ENCODE results near the gene GRM4.

The GRM4 gene

DNA sequence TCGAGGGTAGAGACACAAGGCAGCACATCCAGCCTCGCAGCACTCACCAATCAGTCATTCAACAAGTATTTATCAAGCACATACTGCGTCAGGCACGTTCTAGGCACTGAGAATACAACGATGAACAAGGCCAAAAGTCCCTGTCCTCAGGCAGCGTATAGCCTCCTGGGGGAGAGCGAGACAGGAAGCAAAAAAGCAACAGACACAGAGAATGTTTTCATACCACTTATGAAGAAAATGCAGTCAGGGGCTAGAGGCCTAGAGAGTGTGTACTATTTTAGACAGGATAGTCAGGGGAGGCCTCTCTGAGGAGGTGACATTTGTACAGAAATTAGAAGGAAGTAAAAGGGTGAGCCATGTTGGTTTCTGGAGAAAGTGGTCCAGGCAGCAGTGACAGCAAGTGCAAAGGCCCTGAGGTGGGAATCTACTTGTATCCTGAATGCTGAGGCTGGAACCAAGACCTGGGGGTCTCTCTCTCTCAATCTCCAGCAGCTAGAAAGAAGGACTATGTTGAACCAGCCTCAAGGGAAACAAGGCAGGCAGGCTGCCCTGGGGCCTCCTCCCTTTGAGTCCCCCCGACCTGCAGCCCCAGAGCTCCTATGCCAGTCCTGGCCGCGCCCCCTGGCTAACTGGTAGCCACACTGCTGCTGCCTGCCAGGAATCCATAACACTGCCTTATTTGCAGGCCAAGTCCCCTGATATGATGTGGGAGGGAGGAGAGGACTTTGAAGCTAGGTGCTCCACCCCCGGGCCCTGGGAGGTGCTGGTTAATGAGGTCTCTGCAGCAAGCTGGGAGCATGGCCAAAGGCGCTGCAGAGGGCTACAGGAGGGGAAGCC lies 151.2 kb downstream of the GRM4 start:
- no peak for DNase-seq (ENCODE audit: low read depth)

DNA sequence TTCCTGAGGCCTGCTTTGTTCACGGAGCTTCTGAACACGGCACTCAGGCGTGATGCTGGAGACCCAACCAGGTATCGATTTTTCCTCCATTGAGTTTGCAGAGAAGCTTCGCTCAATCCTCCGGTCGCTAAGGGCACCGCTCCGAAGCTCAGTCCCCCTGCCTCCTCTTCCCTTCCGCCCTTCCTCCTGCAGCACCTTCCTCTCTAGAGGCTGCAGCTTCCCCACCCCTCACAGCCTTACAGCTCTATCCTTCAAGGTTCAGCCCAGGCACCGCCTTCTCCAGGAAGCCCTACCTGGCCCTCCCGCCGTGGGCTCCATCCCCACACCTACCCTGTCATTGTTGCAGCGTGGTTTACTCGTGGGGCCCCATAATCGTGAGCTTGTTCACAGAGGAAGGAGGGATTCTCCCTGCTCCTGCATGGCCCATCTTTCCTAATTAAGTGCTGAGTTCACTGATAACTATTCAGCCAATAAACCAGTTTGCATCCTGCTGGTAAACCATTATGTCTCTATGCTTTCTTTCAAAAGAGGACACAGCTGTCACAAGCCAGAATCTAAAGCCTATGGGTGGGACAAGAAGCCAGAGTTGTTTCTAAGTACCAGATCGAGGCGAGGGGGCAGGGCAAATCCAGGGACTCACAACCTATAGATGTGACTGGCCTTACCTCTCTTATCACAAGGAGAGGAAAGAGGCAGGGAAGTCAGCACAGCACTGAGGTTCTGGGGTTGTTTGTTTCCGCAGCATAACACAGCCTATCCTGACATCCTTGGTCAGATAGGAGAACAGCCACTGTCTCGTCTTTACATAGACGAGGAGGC lies 152.0 kb downstream of the GRM4 start:
- no peak for DNase-seq (ENCODE audit: low read depth)

DNA sequence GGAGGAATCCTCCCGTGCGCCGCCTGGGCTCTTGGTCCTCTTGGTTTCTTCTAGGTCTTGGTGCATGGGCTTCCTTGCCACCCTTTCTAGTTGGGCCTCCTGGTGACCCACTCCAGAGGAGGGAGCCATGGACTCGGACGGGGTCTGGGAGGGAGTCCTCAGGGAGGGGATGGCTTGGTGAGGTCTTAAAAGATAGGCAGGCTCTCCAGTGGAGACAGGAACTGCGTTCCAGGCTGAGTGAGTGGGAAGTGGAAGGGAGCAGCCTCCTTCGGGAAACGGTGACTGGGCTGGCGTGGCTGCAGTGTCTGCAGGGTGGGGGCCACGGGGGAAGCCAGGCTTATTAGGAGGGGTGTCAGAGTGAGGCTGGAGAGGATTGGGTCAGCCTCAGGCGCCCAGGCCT lies 152.8 kb downstream of the GRM4 start:
- no peak for DNase-seq (ENCODE audit: low read depth)

DNA sequence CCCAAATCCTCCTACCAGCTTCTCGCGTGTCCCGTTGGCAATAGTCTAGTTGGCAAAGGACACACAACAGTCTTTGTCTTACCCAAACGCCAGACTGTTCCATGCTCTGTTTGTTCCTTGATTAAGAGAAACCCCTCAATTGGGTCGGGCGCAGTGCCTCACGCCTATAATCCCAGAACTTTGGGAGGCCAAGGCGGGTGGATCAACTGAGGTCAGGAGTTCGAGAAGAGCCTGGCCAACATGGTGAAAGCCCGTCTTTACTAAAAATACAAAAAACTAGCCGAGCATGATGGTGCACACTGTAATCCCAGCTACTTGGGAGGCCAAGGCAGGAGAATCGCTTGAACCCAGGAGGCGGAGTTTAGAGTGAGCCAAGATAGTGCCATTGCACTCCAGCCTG lies 153.7 kb downstream of the GRM4 start:
- no peak for DNase-seq (ENCODE audit: low read depth)

DNA sequence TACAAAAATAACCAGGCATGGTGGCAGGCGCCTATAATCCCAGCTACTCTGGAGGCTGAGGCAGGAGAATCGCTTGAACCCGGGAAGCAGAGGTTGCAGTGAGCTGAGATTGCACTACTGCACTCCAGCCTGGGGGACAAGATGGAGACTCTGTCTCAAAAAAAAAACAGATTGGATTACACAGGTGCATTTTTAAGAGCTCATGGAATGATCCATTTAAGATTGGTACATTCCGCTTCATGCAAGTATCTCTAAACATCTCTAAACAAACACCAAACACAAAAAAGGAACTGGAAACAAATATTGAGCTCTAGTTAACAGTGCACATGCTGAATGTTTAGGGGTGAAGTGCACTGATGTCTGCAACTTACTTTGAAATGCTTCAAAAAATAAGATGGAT lies 154.3 kb downstream of the GRM4 start:
- no peak for DNase-seq (ENCODE audit: low read depth)

DNA sequence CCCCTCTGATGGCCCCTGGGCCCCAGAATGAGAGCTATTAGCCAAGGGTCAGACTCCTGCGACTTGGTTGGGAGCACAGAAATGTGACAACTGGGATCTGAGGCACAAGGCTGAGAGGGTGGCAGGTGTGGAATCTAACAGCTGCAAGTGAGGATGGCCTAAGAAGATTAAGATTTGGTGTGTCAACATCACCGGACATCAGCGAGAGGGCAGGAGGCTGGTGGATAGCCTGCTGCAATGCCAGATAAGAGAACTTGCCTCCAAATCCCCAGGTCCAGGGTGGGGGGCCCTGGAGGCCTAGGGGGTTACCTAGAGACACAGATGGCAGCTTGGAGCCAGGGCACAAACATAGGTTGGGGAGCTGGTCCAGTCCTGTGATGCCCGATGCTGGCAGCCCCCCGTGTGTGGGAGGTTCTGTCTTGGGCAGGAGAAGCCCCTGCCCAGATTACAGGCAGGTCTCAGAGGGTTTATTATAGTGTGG lies 155.8 kb downstream of the GRM4 start:
- DNase-seq (ENCODE audit: low read depth): no peak

DNA sequence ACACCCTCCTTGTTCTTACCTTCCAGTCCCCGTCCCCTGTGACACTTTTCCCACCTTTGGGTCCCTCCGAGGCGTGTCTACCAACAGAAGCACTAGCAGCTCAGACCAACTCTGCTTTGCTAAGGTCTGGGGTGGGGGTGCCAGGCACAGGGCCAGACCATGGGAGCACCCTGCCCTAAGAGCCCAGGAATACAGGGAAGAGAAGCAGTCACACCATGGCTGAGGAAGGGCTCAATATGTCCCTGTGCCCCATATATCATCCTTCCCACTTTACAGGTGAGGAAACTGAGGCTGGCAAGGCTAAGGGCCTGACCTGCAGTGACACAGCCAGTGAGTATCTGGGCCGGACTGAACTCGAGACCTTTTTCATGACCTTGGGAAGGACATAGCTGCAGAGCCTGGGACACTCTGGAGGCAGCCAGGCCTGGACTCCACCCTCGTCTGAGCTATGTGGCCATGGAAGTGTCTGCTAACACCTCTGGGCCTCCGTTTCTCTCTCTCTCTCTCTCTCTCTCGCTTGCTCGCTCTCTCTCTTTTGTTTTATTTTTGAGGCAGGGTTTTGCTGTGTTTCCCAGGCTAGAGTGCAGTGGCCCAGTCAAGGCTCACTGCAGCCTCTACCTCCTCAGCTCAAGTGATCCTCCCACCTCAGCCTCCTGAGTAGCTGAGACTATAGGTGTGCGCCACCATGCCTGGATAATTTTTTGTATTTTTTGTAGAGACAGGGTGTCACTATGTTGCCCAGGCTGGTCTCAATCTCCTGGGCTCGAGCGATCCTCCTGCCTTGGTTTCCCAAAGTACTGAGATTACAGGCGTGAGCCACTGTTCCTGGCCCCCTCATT lies 156.7 kb downstream of the GRM4 start:
- no peak for DNase-seq (ENCODE audit: low read depth)

DNA sequence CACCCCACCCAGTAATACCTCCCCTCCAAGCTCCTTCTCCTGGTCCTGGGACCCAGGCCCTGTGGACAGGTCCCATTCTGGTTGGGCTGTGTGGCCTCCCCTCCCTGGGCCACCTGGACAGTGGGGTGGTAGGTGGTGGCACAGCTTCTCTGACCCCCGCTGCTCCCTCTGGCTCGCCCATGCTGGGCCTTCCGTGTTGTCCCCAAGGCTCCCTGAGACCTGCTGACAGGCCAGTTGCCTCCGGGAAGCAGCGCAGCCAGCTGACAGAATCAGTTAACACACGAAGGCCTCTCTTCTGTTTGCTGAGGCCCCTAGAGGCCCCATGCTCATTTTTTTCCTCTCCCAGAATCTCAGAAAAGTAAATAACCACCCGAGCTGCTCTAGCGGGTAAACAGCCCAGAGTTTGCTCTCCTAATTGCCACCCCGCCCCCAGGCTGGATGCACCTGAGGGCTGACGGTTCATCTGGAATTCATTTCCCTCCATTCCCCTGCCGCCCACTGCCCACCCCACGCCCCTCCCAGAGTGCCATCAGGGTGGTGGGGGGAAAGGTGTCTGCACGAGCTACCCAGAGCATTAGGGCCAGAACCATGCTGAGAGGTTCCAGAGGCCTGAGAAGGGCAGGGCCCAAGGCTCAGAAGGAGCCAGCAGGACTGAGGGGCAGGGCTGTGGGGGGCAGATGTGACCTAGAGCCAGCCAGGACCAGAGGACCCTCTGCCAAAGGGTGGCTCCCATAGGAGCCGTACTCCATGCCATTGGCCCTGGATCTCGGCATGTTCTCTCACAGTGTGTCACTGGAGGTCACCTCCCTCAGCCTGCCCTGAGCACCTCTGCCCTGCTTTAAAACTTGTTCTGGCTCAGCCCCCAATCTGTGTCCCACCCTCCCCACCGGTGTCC lies 157.5 kb downstream of the GRM4 start:
- DNase-seq (ENCODE audit: low read depth): no peak

DNA sequence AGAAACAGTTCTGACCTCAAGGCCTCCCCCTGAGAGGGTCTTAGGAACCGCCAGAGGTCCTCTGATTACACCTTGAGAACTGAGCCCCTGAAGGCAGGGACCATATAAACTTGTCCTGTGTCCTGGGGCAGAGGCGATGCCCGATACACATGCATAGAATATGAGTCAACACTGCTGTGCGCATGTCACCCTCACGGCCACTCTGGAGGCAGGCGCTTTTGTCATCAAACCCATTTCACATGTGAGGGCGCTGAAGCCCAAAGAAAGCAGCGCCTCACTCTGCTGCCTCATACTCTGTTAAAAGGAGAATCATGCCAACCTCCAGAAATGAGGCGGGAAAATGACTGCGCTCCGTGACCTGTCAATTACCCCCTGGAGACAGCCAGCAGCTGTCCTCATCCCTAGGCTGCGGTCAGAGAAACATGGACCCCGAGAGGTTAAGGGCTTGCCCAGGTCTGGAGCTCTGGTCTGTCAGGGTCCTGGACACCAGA lies 158.3 kb downstream of the GRM4 start:
- DNase-seq (ENCODE audit: low read depth): no peak

DNA sequence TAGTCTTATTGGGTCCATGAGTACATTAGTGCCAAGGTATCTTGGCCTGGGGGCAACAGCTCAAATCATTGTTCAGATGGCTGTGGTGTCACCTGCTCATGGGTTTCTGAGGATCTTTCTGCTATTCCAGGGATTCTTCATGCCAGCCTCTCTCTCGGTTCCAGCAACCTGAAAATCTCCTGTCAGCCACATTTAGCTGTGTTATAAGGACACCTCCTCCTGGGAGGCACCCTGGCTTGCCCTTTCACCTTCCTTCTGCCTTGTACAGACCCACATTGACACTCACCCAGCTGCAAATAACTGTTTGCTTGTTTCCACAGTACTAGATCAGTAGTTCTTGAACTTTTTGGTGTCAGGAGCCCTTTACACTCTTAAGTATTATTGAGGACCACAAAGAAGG lies 159.9 kb downstream of the GRM4 start:
- DNase-seq (ENCODE audit: low read depth): no peak

DNA sequence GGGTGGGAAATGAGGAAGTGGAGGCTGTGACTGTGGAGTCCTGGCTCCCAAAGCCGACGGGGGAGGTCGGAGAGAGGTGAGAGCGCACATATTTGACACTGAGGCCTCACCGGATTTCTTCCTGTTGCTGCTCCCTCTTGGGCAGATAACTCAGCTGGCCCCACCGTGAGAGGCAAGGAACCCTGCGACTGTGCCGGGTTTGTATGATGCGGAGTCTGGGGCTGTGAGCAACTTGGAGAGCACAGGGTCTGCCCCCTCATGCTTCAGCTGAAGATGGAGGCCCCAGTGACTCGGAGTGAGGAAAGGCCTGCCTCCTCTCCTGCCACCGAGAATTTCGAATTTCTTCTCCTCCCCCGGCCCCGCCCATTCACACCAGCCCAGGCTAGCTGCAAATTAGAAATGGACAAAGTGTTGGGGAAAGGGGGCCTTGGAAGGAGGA lies 160.6 kb downstream of the GRM4 start:
- DNase-seq (ENCODE audit: low read depth): no peak

DNA sequence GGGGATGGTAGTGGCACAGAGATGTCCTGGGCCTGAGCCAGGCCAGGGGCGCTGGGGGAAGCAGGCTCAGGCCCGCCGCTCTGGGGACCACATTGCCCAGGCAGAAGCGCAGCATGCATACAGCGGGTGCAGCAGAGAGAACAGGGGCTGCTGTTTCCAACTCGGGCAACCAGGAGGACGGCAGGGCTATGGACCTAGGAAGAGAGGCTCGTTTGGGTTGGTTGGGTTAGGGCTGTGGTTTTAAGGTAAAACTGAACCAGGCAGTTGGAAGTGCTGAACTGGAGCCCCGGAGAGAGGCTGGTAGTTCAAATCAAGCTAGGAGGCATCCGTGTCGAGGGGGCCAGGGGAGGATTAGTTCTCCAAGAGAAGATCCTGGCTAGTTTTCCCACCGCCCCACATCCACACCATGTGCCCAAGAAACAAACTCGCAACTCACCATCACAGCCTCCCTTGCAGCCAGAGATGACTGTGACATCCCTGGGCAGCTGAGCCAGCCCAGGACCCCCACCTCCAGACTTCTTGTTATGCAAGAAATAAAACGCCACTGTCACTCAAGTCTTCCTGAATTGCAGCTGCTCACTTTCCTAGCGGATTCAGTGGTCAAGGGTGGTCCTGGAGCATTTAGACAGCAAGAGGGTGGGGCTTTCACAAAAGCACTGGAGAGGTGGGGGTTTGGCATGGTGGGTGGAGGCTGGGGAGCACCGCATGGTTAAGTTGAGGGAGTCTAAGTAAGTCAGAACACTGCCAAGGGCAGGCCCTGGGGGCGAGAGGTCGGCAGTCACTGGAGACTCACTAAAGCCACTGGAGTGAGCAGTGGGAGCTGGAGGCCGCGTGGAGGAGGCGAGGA lies 161.2 kb downstream of the GRM4 start:
- no peak for DNase-seq (ENCODE audit: low read depth)

DNA sequence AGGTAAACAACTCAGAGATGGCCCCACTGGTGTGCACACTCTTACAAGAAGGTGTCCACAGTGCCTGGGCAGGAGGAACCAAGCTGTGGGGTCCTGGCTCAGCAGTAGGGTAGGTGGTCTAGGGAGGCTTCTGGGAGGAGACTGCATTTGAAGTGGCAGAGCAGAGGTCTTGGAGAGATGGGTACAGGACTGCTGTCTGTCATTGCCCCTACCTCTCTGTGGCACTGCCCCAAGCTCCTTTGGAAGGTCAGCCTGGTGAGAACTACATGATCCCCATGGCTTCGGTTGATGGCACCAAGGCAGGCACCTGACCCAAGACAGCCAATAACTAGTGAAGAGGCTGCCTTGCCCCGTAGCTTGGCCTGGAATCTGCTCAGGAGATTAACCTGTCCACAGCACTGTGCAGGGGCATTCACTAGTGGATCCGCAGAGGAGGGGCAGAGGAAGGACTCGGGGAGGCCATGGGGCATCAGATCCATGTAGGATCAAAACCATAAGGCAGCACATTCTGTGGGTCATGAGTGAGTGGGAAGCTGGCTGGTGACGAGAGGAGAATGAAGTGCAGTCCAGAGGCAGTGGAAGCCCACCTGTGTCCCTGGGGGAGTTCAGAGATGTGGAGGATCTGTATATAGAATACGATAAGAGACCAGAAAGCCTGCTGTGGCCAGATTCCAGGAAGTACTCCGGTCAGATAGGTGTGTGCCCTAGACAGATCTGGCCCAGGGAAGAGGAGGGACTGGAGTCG lies 162.0 kb downstream of the GRM4 start:
- no peak for DNase-seq (ENCODE audit: low read depth)

DNA sequence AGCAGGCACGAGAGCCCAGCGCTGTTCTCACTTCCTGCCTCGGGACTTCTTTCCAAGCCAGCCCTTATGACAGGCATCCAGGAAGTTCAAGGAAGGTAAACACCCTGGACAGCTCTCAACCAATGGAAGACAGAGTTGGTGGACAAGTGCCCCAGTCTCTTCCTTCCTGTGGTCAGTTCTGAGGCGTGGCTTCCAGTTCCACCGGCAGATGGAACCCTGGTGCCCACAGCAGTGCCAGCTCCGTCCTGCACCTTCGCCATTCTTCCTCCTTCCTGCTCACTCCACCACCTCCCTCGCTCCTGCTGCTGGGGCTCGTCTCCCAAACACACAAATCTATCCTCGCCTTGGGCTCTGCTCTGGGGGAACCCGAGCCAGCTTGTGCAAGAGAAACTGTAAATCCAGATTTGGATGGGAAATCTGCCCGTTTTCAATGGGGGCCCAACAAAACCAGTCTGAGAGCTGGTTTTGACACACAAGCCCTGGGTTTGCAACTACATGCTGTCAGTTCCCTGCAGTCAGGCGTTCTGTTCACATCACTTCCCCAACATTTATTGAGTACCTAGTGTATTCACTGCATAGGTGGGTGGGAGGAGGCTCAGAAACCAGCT lies 162.7 kb downstream of the GRM4 start:
- DNase-seq (ENCODE audit: low read depth): no peak

DNA sequence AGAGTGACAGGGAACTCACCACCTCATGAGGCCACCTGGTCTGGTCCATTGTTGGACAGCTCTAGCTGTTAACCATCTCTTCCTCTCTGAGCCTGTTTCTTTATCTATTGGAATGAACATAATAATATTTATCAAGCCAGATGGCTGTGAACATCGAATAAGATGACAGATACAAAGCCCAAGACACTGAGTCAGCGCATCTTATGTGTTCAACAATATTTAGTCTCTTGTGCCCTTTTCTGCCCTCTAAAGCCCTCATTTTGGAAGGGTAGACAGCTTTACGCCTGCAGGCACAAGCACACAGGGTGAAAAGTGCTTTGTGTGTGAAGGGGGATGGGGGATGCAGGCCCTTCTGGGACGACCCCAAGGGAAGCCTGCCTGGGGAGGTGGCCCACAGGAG lies 164.0 kb downstream of the GRM4 start:
- DNase-seq (ENCODE audit: low read depth): no peak

DNA sequence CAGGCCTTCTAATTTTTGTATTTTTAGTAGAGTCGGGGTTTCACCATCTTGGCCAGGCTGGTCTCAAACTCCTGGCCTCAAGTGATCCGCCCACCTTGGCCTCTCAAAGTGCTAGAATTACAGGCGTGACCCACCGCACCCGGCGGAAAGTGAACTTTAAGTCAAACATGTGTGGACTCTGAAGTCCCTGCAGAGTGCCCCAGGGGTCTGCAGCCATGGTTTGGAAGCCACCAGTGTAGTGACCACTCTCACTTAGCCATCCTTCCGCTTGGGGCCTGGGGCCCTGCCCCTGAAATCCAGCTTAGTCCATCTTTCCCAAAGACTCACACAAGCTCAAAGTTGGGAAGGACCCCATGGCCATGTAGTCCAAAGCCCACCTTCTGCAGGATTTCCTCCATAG lies 164.5 kb downstream of the GRM4 start:
- no peak for DNase-seq (ENCODE audit: low read depth)

DNA sequence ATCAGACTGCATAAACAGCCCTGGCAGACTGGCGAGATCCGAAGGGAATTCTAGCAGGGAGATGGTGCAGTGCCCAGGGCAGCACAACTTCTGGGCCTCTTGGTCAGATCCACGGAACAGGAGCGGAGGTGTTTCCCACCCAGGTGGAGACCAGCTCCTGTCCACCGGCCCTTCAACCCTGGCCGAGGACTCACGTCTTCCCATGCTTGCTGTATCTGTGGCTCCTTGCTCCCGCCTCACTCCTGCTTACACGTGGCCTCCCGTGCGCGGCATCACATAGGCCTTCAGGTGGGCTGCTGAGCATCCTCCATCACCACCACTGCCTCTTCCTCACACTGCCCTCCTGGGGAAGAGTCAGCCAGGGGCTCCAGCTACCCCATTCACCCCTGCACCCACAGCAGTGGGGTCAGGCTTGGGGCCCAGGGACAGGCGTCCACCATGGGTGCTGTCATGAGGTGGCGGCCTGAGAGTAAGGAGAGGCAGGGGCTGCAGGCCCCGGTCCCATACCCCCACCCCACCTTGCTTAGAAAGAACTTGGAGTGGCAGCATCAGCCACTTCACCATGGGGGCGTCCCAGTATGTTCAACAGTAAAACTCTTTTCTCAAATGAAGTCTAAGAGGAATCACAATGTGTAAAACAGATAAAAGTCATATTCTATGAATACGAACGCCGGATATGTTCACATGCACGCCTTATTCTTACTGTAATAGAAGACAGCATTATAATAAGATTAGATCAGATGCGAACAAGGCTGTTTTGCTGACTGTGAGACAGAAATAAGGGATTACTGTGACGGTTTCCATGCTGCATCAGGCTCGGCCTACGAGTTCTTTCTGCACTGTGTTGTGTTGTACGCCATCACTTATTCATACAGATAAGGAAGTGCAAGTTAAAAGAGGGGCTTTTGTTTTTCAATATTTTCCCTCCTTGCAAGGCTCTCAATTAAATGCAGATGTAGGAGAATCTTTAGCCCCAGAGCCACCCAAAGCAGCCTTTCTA lies 165.4 kb downstream of the GRM4 start:
- DNase-seq (ENCODE audit: low read depth): no peak

DNA sequence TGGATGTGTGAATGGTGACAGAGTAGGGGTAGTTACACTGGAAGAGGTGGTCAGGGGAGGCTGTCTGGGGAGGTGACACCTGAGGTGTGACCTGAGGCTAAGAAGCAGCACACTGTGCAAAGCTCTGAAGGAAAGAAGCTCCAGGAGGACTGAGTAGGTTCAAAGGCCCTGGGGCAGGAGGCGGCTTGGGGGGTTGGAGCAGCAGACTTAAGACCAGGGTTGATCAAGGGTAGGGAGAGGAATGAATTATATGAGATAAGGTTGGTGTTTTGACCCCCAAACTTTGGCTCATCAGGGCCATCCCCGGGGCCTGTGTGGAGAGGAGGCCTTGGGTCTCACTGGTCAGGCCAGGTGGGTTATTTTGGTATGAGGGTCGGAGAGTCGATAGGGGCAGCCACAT lies 166.1 kb downstream of the GRM4 start:
- DNase-seq (ENCODE audit: low read depth): no peak

Data from activated gamma-delta T cell treated with anti-CD3 and anti-CD28 coated beads, Interleukin-2, amount 50 U/mL, for 16 hours (primary cell).